NCI-H2081 (cell line): Measurements from ENCODE around the gene WDPCP.
A peak's percentile ranks its signal among the peaks of the same experiment; 100 is the strongest.
"Not testable (repeated sequence)": the region's sequence is repeated elsewhere in the genome, so short reads cannot be mapped to it uniquely, and the experiment has no call there.

ENCODE experiments used
- DNase-seq, 2 experiments: peaks; one replicate each; lab custom pipeline; 2025; lab: John Stamatoyannopoulos, UW

WDPCP gene

GRCh38 chr2:63590626-63591408, 2.5 kb upstream of the WDPCP start:
- peak; percentile 10 to 57 for DNase-seq

- peak; percentile 34 to 55 for DNase-seq
Observed at GRCh38 chr2:63589148-63589958, 1.1 kb upstream of the WDPCP start.

- DNase-seq = no peak
Observed at GRCh38 chr2:63587814-63588384, 378 bp downstream of the WDPCP start.

- DNase-seq = no peak
Observed at GRCh38 chr2:63582873-63583272, 5.4 kb downstream of the WDPCP start.

- no peak for DNase-seq
Observed at GRCh38 chr2:63581298-63581961, 6.8 kb downstream of the WDPCP start.

- DNase-seq = no peak
Observed at GRCh38 chr2:63580651-63581297, 7.5 kb downstream of the WDPCP start.

- no peak for DNase-seq
Observed at GRCh38 chr2:63578767-63579166, 9.5 kb downstream of the WDPCP start.

GRCh38 chr2:63576546-63576945, 11.7 kb downstream of the WDPCP start:
- DNase-seq = no peak

GRCh38 chr2:63573726-63574345, 14.4 kb downstream of the WDPCP start:
- not testable (repeated sequence) for DNase-seq

GRCh38 chr2:63573026-63573425, 15.3 kb downstream of the WDPCP start:
- DNase-seq = not testable (repeated sequence)

GRCh38 chr2:63572001-63572400, 16.3 kb downstream of the WDPCP start:
- no peak for DNase-seq

GRCh38 chr2:63571291-63571690, 17.0 kb downstream of the WDPCP start:
- DNase-seq = no peak

- no peak for DNase-seq
Observed at GRCh38 chr2:63569740-63570139, 18.5 kb downstream of the WDPCP start.

GRCh38 chr2:63562751-63563150, 25.5 kb downstream of the WDPCP start:
- DNase-seq = no peak

- DNase-seq = not testable (repeated sequence)
Observed at GRCh38 chr2:63558922-63559321, 29.4 kb downstream of the WDPCP start.

- DNase-seq = not testable (repeated sequence)
Observed at GRCh38 chr2:63557819-63558218, 30.5 kb downstream of the WDPCP start.

- DNase-seq = no peak
Observed at GRCh38 chr2:63555931-63556330, 32.3 kb downstream of the WDPCP start.

- DNase-seq = no peak
Observed at GRCh38 chr2:63555299-63555698, 33.0 kb downstream of the WDPCP start.

- DNase-seq = no peak
Observed at GRCh38 chr2:63553049-63553448, 35.2 kb downstream of the WDPCP start.

GRCh38 chr2:63545023-63545422, 43.3 kb downstream of the WDPCP start:
- no peak for DNase-seq

- no peak for DNase-seq
Observed at GRCh38 chr2:63544017-63544627, 44.2 kb downstream of the WDPCP start.
